SK-N-SH treated with all-trans-retinoic acid at 6 μM for 48 hours (cell line): ENCODE data around the gene PPID.
"Not testable (repeated sequence)": the region's sequence is repeated elsewhere in the genome, so short reads cannot be mapped to it uniquely, and the experiment has no call there.

Experiments used
- ESRRG ChIP-seq: fragments of 250-450 bp; sonication (Bioruptor Pico); IDR thresholded peaks from 2 replicates; pipeline ENCODE4 v1.6.1; 2021; ENCODE audit warnings: mild to moderate bottlenecking
- PATZ1 ChIP-seq: fragments of 250-450 bp; sonication (Bioruptor Pico); IDR thresholded peaks from 2 replicates; pipeline ENCODE4 v1.8.0; 2020; ENCODE audit warnings: mild to moderate bottlenecking, moderate library complexity, borderline replicate concordance
- SNAI2 ChIP-seq: fragments of 250-450 bp; sonication (Bioruptor Pico); IDR thresholded peaks from 2 replicates; pipeline ENCODE4 v1.5.0; 2020; ENCODE audit warnings: mild to moderate bottlenecking, moderate library complexity
- ZFP30 ChIP-seq: fragments of 450-650 bp; formaldehyde crosslinking; IDR thresholded peaks from 2 replicates; pipeline ENCODE4 v1.5.0; 2022; ENCODE audit warnings: mild to moderate bottlenecking, moderate library complexity
- ZNF565 ChIP-seq: fragments of 450-650 bp; formaldehyde crosslinking; conservative IDR thresholded peaks from 2 replicates; pipeline ENCODE4 v1.5.0; 2020; ENCODE audit warnings: low read depth, mild to moderate bottlenecking, moderate library complexity
- ZNF8 ChIP-seq: fragments of 450-650 bp; formaldehyde crosslinking; IDR thresholded peaks from 2 replicates; pipeline ENCODE4 v1.5.0; 2020; ENCODE audit warnings: mild to moderate bottlenecking, moderate library complexity

- not testable (repeated sequence) for TF ChIP-seq ESRRG (CRISPR knock-in tag); PATZ1 (CRISPR knock-in tag); SNAI2 (CRISPR knock-in tag); ZNF8 (CRISPR knock-in tag); ZNF565; ZFP30
These were observed 59.9 kb downstream of the PPID start for GRCh38 chr4:158663255-158663654.
